SK-N-SH (cell line): ENCODE measurements around the gene AQP5. TPM values are rescaled to one million over a fixed set of nuclear protein-coding genes. Genes with fewer than 3 reads are reported as not detected.

Experiments used
- CTCF ChIA-PET: fragments of 300-600, 350-600 bp; formaldehyde crosslinking; extraction: SDS; loops from one replicate; lab custom pipeline; 2021; lab: Yijun Ruan, JAX
- POLR2A ChIA-PET: fragments of 350-600 bp; sonication (Branson Sonifier 250); formaldehyde crosslinking; extraction: SDS; loops from one replicate; lab custom pipeline; 2020; ENCODE audit warnings: antibody characterized with exemption, inconsistent platforms; lab: Yijun Ruan, JAX
- DNase-seq: peaks from one replicate; pipeline ENCODE4 v3.0.0; 2012
- H2AFZ ChIP-seq: fragments of 200-600 bp; sonication (generic); 2 replicates; pipeline ENCODE4 v1.8.1; 2016; ENCODE audit warnings: antibody characterized with exemption, mild to moderate bottlenecking, low read depth
- H3F3A ChIP-seq: fragments of 200-600 bp; sonication (generic); replicated peaks from 2 replicates; pipeline ENCODE3; 2016; ENCODE audit warnings: antibody characterized with exemption, mild to moderate bottlenecking; ENCODE audit not compliant: insufficient read depth
- H3K27ac ChIP-seq, 2 experiments: fragments of 200-500 bp in 1 of 2; fragments of 200-600 bp in 1 of 2; sonication (Bioruptor generic) in 1 of 2; sonication (generic), shearing (Covaris generic) in 1 of 2; 2 replicates each; pipeline versions ENCODE4 v1.5.1 to v1.6.1; 2014 to 2016; ENCODE audit warnings: low read depth in 2 of 2, inconsistent platforms in 1 of 2, low read length in 1 of 2, mild to moderate bottlenecking in 1 of 2, mixed read lengths in 1 of 2
- H3K27me3 ChIP-seq: fragments of 200-600 bp; sonication (generic), shearing (Covaris generic); 2 replicates; pipeline ENCODE4 v1.6.1; 2016; ENCODE audit warnings: mixed run types; ENCODE audit not compliant: insufficient read depth
- H3K36me3 ChIP-seq, 2 experiments: fragments of 200-500 bp in 1 of 2; fragments of 200-600 bp in 1 of 2; sonication (Bioruptor generic) in 1 of 2; sonication (generic) in 1 of 2; replicated peaks in 1 of 2; 2 replicates each; pipeline versions ENCODE3 to v1.5.1; 2014 to 2016; ENCODE audit warnings: low read length in 1 of 2, mild to moderate bottlenecking in 1 of 2; ENCODE audit not compliant: insufficient read depth in 2 of 2, control insufficient read depth in 1 of 2
- H3K4me1 ChIP-seq, 2 experiments: fragments of 200-500 bp in 1 of 2; fragments of 200-600 bp in 1 of 2; sonication (Bioruptor generic) in 1 of 2; sonication (generic), shearing (Covaris generic) in 1 of 2; 2 replicates each; pipeline versions ENCODE4 v1.5.1 to v1.6.1; 2014 to 2016; ENCODE audit warnings: low read depth in 1 of 2, low read length in 1 of 2, mixed run types in 1 of 2; ENCODE audit not compliant: insufficient read depth in 2 of 2, control insufficient read depth in 1 of 2
- H3K4me2 ChIP-seq: fragments of 200-600 bp; sonication (generic), shearing (Covaris generic); 2 replicates; pipeline ENCODE4 v1.6.1; 2017; ENCODE audit warnings: mixed run types
- H3K4me3 ChIP-seq, 2 experiments: fragments of 200-500 bp in 1 of 2; fragments of 200-600 bp in 1 of 2; sonication (Bioruptor generic) in 1 of 2; sonication (generic), shearing (Covaris generic) in 1 of 2; 2 replicates each; pipeline versions ENCODE4 v1.5.1 to v1.8.1; 2014 to 2016; ENCODE audit warnings: low read depth in 2 of 2, inconsistent platforms in 1 of 2, low read length in 1 of 2, mild to moderate bottlenecking in 1 of 2, mixed read lengths in 1 of 2, moderate library complexity in 1 of 2
- H3K79me2 ChIP-seq: fragments of 200-600 bp; sonication (generic); 2 replicates; pipeline ENCODE4 v1.8.1; 2017; ENCODE audit warnings: mild to moderate bottlenecking; ENCODE audit not compliant: insufficient read depth
- H3K9ac ChIP-seq: fragments of 200-600 bp; sonication (generic); 2 replicates; pipeline ENCODE4 v1.6.1; 2017; ENCODE audit warnings: mixed run types
- H3K9me2 ChIP-seq: fragments of 200-600 bp; sonication (generic); 2 replicates; pipeline ENCODE4 v1.6.1; 2017; ENCODE audit warnings: mixed run types
- H3K9me3 ChIP-seq: fragments of 200-600 bp; sonication (generic); 2 replicates; pipeline ENCODE4 v1.6.1; 2017; ENCODE audit warnings: mixed run types, mild to moderate bottlenecking, moderate library complexity
- H4K20me1 ChIP-seq: fragments of 200-600 bp; sonication (generic); 2 replicates; pipeline ENCODE4 v1.6.1; 2017; ENCODE audit warnings: mild to moderate bottlenecking, mixed run types; ENCODE audit not compliant: insufficient read depth
- CHD2 ChIP-seq: fragments of 150-350 bp; IDR thresholded peaks from 2 replicates; pipeline ENCODE4 v1.6.1; 2018; ENCODE audit warnings: low read length; ENCODE audit not compliant: partially characterized antibody
- ELF1 ChIP-seq: IDR thresholded peaks from 2 replicates; pipeline ENCODE4 v1.4.0; 2012
- EP300 ChIP-seq, 2 experiments: IDR thresholded peaks; 2 replicates each; pipeline versions ENCODE4 v1.4.0 to v1.6.1; 2012; ENCODE audit warnings: borderline replicate concordance in 1 of 2, low read depth in 1 of 2, low read length in 1 of 2
- FOXM1 ChIP-seq: IDR thresholded peaks from 2 replicates; pipeline ENCODE4 v1.4.0; 2012; ENCODE audit warnings: low read depth, mild to moderate bottlenecking
- GATA2 ChIP-seq: sonication (generic); formaldehyde crosslinking; IDR thresholded peaks from 2 replicates; pipeline ENCODE4 v1.5.0; 2020; ENCODE audit warnings: mild to moderate bottlenecking, missing genetic modification reagents
- IRF3 ChIP-seq: fragments of 150-350 bp; IDR thresholded peaks from 2 replicates; pipeline ENCODE4 v1.6.1; 2016; ENCODE audit warnings: mild to moderate bottlenecking, low read depth, low read length
- MXI1 ChIP-seq: IDR thresholded peaks from 2 replicates; pipeline ENCODE4 v1.6.1; 2012; ENCODE audit warnings: mild to moderate bottlenecking, low read depth, low read length, improper control_type of control experiment
- NFIC ChIP-seq: IDR thresholded peaks from 2 replicates; pipeline ENCODE4 v1.4.0; 2012; ENCODE audit warnings: borderline replicate concordance
- NRF1 ChIP-seq: IDR thresholded peaks from 2 replicates; pipeline ENCODE4 v1.6.1; 2012; ENCODE audit warnings: low read depth, mild to moderate bottlenecking, low read length
- SIN3A ChIP-seq: IDR thresholded peaks from 2 replicates; pipeline ENCODE4 v1.6.1; 2012; ENCODE audit warnings: low read depth, mild to moderate bottlenecking, low read length, moderate library complexity, borderline replicate concordance
- TAF1 ChIP-seq: IDR thresholded peaks from 2 replicates; pipeline ENCODE4 v1.6.1; 2012; ENCODE audit warnings: low read depth, mild to moderate bottlenecking, low read length, moderate library complexity, borderline replicate concordance
- TCF12 ChIP-seq: IDR thresholded peaks from 2 replicates; pipeline ENCODE4 v1.4.0; 2012
- TEAD4 ChIP-seq: IDR thresholded peaks from 2 replicates; pipeline ENCODE4 v1.4.0; 2012; ENCODE audit warnings: mild to moderate bottlenecking, borderline replicate concordance; ENCODE audit not compliant: insufficient read depth
- USF1 ChIP-seq: IDR thresholded peaks from 2 replicates; pipeline ENCODE4 v1.4.0; 2012; ENCODE audit warnings: low read depth, borderline replicate concordance
- USF2 ChIP-seq: fragments of 150-350 bp; IDR thresholded peaks from 2 replicates; pipeline ENCODE4 v1.6.1; 2017; ENCODE audit warnings: antibody characterized with exemption, low read length, low read depth, borderline replicate concordance
- YY1 ChIP-seq: IDR thresholded peaks from 2 replicates; pipeline ENCODE4 v1.4.0; 2012; ENCODE audit warnings: low read depth, mild to moderate bottlenecking
- ZBTB33 ChIP-seq: IDR thresholded peaks from 2 replicates; pipeline ENCODE4 v1.4.0; 2012; ENCODE audit warnings: low read depth, borderline replicate concordance
- WGBS: methylation state at CpG from one replicate; pipeline ENCODE4 v1.1.6; 2017; ENCODE audit warnings: low lambda C conversion rate; 5-methylcytosine and 5-hydroxymethylcytosine counted together
- polyA plus RNA-seq, 3 experiments: library from polyadenylated mRNA; depleted of rRNA; stranded (reverse); fragments of >200 nt; gene quantifications; 2 replicates each; pipeline ENCODE4 v1.2.3, GENCODE V29; 2012

Gene AQP5
- polyA plus RNA-seq, 1 of the 3 experiments (the other 2 are of a cell fraction): 0.10 TPM

GRCh38 chr12:49953961-49954846 lies 7.5 kb upstream of the AQP5 start:
- no peaks in the 10 kb centered on the region for H3K27me3 ChIP-seq
- TF ChIP-seq EP300 (IDR thresholded peaks at IDR 0.05; ENCODE audit: borderline replicate concordance in 1 of 2, low read depth in 1 of 2, low read length in 1 of 2): no peak
- TF ChIP-seq TCF12: no peak
- TF ChIP-seq USF1: no peak
- no peak for TF ChIP-seq GATA2 (CRISPR knock-in tag)
- no peak for TF ChIP-seq IRF3
- no peak for TF ChIP-seq TEAD4
- no peak for TF ChIP-seq ELF1
- no peak for TF ChIP-seq SIN3A
- no peak for TF ChIP-seq ZBTB33
- TF ChIP-seq TAF1: no peak
- no peak for TF ChIP-seq YY1
- no peak for TF ChIP-seq CHD2
- TF ChIP-seq USF2: no peak
- TF ChIP-seq FOXM1: no peak
- TF ChIP-seq NRF1: no peak
- no peak for TF ChIP-seq MXI1
- TF ChIP-seq NFIC: no peak
- POLR2A ChIA-PET: no interaction called here
- peak; percentile 37 for DNase-seq
- H3K4me3 ChIP-seq: no peak overlapping the region
- CTCF ChIA-PET: interaction anchor here (0.6 to 4.5 kb wide), 7 partner anchors 9 to 116 kb away, joined by 3 to 36 read pairs (median 8); no protein-coding TSS in a partner anchor
- H2AFZ ChIP-seq: no peak overlapping the region
- no peaks in the 10 kb centered on the region for H3K79me2 ChIP-seq
- no peaks in the 10 kb centered on the region for H3K9me2 ChIP-seq
- H3K4me2 ChIP-seq: no peak overlapping the region
- no peak overlapping the region for H3K9ac ChIP-seq
- H3K9me3 ChIP-seq: no peaks in the 10 kb centered on the region
- H3K27ac ChIP-seq: no peak overlapping the region
- H3K4me1 ChIP-seq: peaks cover 0 to 16% of the 10 kb centered on the region in 2 experiments; a peak in 1 of 4 replicates
- no peaks in the 10 kb centered on the region for H3K36me3 ChIP-seq
- 85% methylated on average over 16 of the region's 21 CpGs for WGBS
- H3F3A ChIP-seq: no peaks in the 10 kb centered on the region
- H4K20me1 ChIP-seq: no peaks in the 10 kb centered on the region
